Omental fat pad (tissue), 4 donors: ENCODE data around the gene DPP3. TPM values are rescaled to one million over a fixed set of nuclear protein-coding genes. Genes with fewer than 3 reads are reported as not detected.
A peak's percentile ranks its signal among the peaks of the same experiment; 100 is the strongest.

Experiments used
- ATAC-seq: fragments of 150-250 bp; one replicate; pipeline ENCODE4 v1.9.1; 2016; ENCODE audit warnings: mild to moderate bottlenecking, moderate library complexity; ENCODE audit not compliant: low FRiP score
- DNase-seq: peaks from one replicate; pipeline ENCODE4 v3.0.0-alpha.2; 2019; ENCODE audit warnings: low spot score
- CTCF ChIP-seq, 3 donors: fragments of 450-650 bp; IDR thresholded peaks; one replicate each; pipeline ENCODE4 v1.5.1; 2016 to 2017; ENCODE audit warnings: antibody characterized with exemption in 3 of 3, mild to moderate bottlenecking in 3 of 3, moderate library complexity in 2 of 3
- total RNA-seq, 4 donors: library from RNA; depleted of rRNA; stranded (reverse); fragments of >200 nt; gene quantifications; one replicate each; pipeline ENCODE4 v1.1.0, GENCODE V29; 2016

DPP3 gene
- total RNA-seq, 4 donors from 2014 or later = 13.9 to 23.9 (median 21.0) TPM

- TF ChIP-seq CTCF (IDR thresholded peaks at IDR 0.05) = no peak
- no peak for DNase-seq
- no peak for ATAC-seq
Measured at GRCh38 chr11:66524304-66525040, 44.2 kb downstream of the DPP3 start.

GRCh38 chr11:66529069-66529468 lies 48.8 kb downstream of the DPP3 start:
- DNase-seq (no peak), ATAC-seq (no peak)
- no peak for TF ChIP-seq CTCF (IDR thresholded peaks at IDR 0.05)

GRCh38 chr11:66529655-66530054 lies 49.4 kb downstream of the DPP3 start:
- TF ChIP-seq CTCF (IDR thresholded peaks at IDR 0.05) = no peak
- ATAC-seq (no peak), DNase-seq (no peak)

GRCh38 chr11:66530927-66531709 lies 50.9 kb downstream of the DPP3 start:
- TF ChIP-seq CTCF (IDR thresholded peaks at IDR 0.05) = no peak
- DNase-seq = no peak
- ATAC-seq = peak; percentile 19

- DNase-seq (no peak), ATAC-seq (no peak)
- TF ChIP-seq CTCF (IDR thresholded peaks at IDR 0.05) = no peak
Measured at GRCh38 chr11:66531841-66532240, 51.6 kb downstream of the DPP3 start.

GRCh38 chr11:66532784-66533183 lies 52.5 kb downstream of the DPP3 start:
- TF ChIP-seq CTCF (IDR thresholded peaks at IDR 0.05) = no peak
- ATAC-seq (no peak), DNase-seq (no peak)
